B cell (primary cell): ENCODE results near the gene PARD3. TPM values are rescaled to one million over a fixed set of nuclear protein-coding genes. Genes with fewer than 3 reads are reported as not detected.

Source experiments
- ATAC-seq: fragments of 200-7000 bp; cut with Tn5 transposase; one replicate; pipeline ENCODE4 v1.10.0; 2021; ENCODE audit warnings: low read depth, mild to moderate bottlenecking, moderate number of reproducible peaks, moderate library complexity
- CTCF ChIA-PET: fragments of 350-600 bp; sonication (Branson Sonifier 250); formaldehyde crosslinking; loops from one replicate; lab custom pipeline; 2021; ENCODE audit warnings: antibody characterized with exemption, inconsistent platforms; lab: Charles Lee
- POLR2A ChIA-PET: fragments of 350-600 bp; sonication (Branson Sonifier 250); formaldehyde crosslinking; loops from one replicate; lab custom pipeline; 2021; ENCODE audit warnings: antibody characterized with exemption; lab: Charles Lee
- DNase-seq: peaks from one replicate; pipeline ENCODE4 v3.0.0; 2013
- H2AFZ ChIP-seq: 2 replicates; pipeline ENCODE4 v1.6.1; 2012; ENCODE audit warnings: mild to moderate bottlenecking, low read depth, low read length; ENCODE audit not compliant: insufficient read depth, poor library complexity, severe bottlenecking
- H3K27ac ChIP-seq, 2 donors: 1 replicate in 1 of 2; 2 replicates in 1 of 2; pipeline ENCODE4 v1.5.1; 2012 to 2013; ENCODE audit warnings: low read length in 2 of 2, mild to moderate bottlenecking in 2 of 2, moderate library complexity in 1 of 2
- H3K27me3 ChIP-seq, 4 experiments: fragments of 200-600 bp in 1 of 4; sonication (generic) in 1 of 4; replicated peaks in 1 of 4; 1 replicate in 2 of 4; 2 replicates in 2 of 4; pipeline versions ENCODE4 v1.6.1 to v1.7.0; 2013 to 2016; ENCODE audit warnings: low read length in 3 of 4, mild to moderate bottlenecking in 2 of 4, mixed read lengths in 1 of 4, moderate library complexity in 1 of 4; ENCODE audit not compliant: insufficient read depth in 4 of 4, control insufficient read depth in 3 of 4; ENCODE audit errors: control extremely low read depth in 1 of 4
- H3K36me3 ChIP-seq, 2 experiments: replicated peaks in 1 of 2; 1 replicate in 1 of 2; 2 replicates in 1 of 2; pipeline versions ENCODE4 v1.6.1 to v1.7.1; 2013; ENCODE audit warnings: low read length in 1 of 2; ENCODE audit not compliant: insufficient read depth in 2 of 2, control insufficient read depth in 1 of 2; ENCODE audit errors: control extremely low read depth in 1 of 2, extremely low read depth in 1 of 2
- H3K4me1 ChIP-seq, 2 donors: fragments of 200-600 bp in 1 of 2; sonication (generic) in 1 of 2; 1 replicate in 1 of 2; 2 replicates in 1 of 2; pipeline versions ENCODE4 v1.5.1 to v1.6.1; 2013 to 2017; ENCODE audit warnings: low read length in 2 of 2; ENCODE audit not compliant: control insufficient read depth in 2 of 2, insufficient read depth in 2 of 2
- H3K4me2 ChIP-seq: replicated peaks from 2 replicates; pipeline ENCODE3; 2012; ENCODE audit warnings: mild to moderate bottlenecking, low read depth, low read length; ENCODE audit not compliant: poor library complexity, severe bottlenecking
- H3K4me3 ChIP-seq, 5 experiments: fragments of 200-600 bp in 1 of 5; sonication (generic) in 1 of 5; 1 replicate in 3 of 5; 2 replicates in 2 of 5; pipeline versions ENCODE4 v1.5.1 to v1.7.0; 2011 to 2016; ENCODE audit warnings: low read length in 4 of 5, mild to moderate bottlenecking in 4 of 5, low read depth in 2 of 5, control low read depth in 1 of 5, moderate library complexity in 1 of 5; ENCODE audit not compliant: insufficient read depth in 1 of 5; ENCODE audit errors: control extremely low read depth in 1 of 5, extremely low read depth in 1 of 5
- H3K79me2 ChIP-seq: fragments of 200-600 bp; sonication (generic); one replicate; pipeline ENCODE4 v1.6.0; 2016; ENCODE audit warnings: low read length; ENCODE audit not compliant: control insufficient read depth, insufficient read depth
- H3K9ac ChIP-seq: fragments of 200-600 bp; sonication (generic); 2 replicates; pipeline ENCODE4 v1.6.1; 2017; ENCODE audit warnings: mild to moderate bottlenecking, low read length, moderate library complexity
- H3K9me3 ChIP-seq, 3 donors: one replicate each; pipeline versions ENCODE4 v1.6.1 to v1.7.1; 2013; ENCODE audit warnings: low read length in 2 of 3; ENCODE audit not compliant: control insufficient read depth in 2 of 3, insufficient read depth in 1 of 3; ENCODE audit errors: control extremely low read depth in 1 of 3
- H4K20me1 ChIP-seq: 2 replicates; pipeline ENCODE4 v1.6.0; 2012; ENCODE audit warnings: mild to moderate bottlenecking, low read length; ENCODE audit not compliant: insufficient read depth, control insufficient read depth, poor library complexity, severe bottlenecking
- H3K27ac Mint-ChIP-seq: one replicate; pipeline ENCODE4 v1.8.0; 2021; ENCODE audit warnings: mixed read lengths
- H3K27me3 Mint-ChIP-seq: one replicate; pipeline ENCODE4 v1.8.0; 2021; ENCODE audit warnings: mixed read lengths
- H3K4me1 Mint-ChIP-seq: one replicate; pipeline ENCODE4 v1.8.0; 2021; ENCODE audit warnings: mixed read lengths
- H3K4me3 Mint-ChIP-seq: one replicate; pipeline ENCODE4 v1.8.0; 2021; ENCODE audit warnings: mixed read lengths
- H3K9me3 Mint-ChIP-seq: one replicate; pipeline ENCODE4 v1.8.0; 2022; ENCODE audit warnings: mixed read lengths; ENCODE audit not compliant: insufficient read depth
- EZH2 ChIP-seq: IDR thresholded peaks from 2 replicates; pipeline ENCODE4 v1.6.1; 2012; ENCODE audit warnings: borderline replicate concordance, low read depth, mild to moderate bottlenecking, moderate library complexity, low read length; ENCODE audit not compliant: insufficient read depth, poor library complexity, severe bottlenecking
- WGBS: methylation state at CpG from one replicate; pipeline ENCODE4 v1.1.5; 2013; ENCODE audit warnings: missing lambda C conversion rate; ENCODE audit not compliant: insufficient coverage; 5-methylcytosine and 5-hydroxymethylcytosine counted together
- intact Hi-C: fragments of 100-400 bp; cut with micrococcal nuclease; formaldehyde crosslinking; loops from one replicate; pipeline ENCODE4 v1.10.0; 2022
- polyA plus RNA-seq: library from polyadenylated mRNA; depleted of rRNA; stranded (reverse); fragments of >200 nt; gene quantifications from 2 replicates; pipeline ENCODE4 v1.2.3, GENCODE V29; 2012
- total RNA-seq, 2 donors: library from RNA; stranded (reverse); fragments of 120-200 nt in 1 of 2; gene quantifications; 1 replicate in 1 of 2; 2 replicates in 1 of 2; pipeline versions ENCODE4 v1.2.3 to v1.2.4, GENCODE V29; 2013 to 2022
- TF ChIP-seq, protein P1 (sequence below): fragments of 200-600 bp; IDR thresholded peaks from one replicate; pipeline ENCODE4 v1.8.0; 2022; ENCODE audit warnings: antibody characterized with exemption, mild to moderate bottlenecking

The PARD3 gene
- total and polyA plus RNA-seq, 2 donors (not counting 1 experiment from before 2014, with no cell fraction given) = not detected

- intact Hi-C loops = no loop called here
- ATAC-seq (no peak), DNase-seq (no peak)
- no CpG with 5 or more reads among the region's 1 CpG for WGBS
- CTCF ChIA-PET = no interaction called here
- Histone ChIP-seq H3K36me3 (no peaks in the 10 kb centered on the region), H3K4me3 (no peak overlapping the region), H3K27me3 (no peaks in the 10 kb centered on the region), H3K9ac (no peak overlapping the region), H3K9me3 (no peaks in the 10 kb centered on the region), H2AFZ (no peak overlapping the region), H4K20me1 (no peaks in the 10 kb centered on the region), H3K4me1 (peaks cover 0 to 4% of the 10 kb centered on the region in 2 donors), H3K79me2 (no peaks in the 10 kb centered on the region), H3K4me2 (no peak overlapping the region), H3K27ac (no peak overlapping the region)
- Mint-ChIP-seq H3K27me3 (no peaks in the 10 kb centered on the region), H3K4me1 (peaks cover 7% of the 10 kb centered on the region), H3K27ac (no peak overlapping the region), H3K4me3 (no peak overlapping the region), H3K9me3 (no peaks in the 10 kb centered on the region)
- POLR2A ChIA-PET = no interaction called here
- no peak for TF ChIP-seq EZH2
- TF ChIP-seq, protein P1, sequence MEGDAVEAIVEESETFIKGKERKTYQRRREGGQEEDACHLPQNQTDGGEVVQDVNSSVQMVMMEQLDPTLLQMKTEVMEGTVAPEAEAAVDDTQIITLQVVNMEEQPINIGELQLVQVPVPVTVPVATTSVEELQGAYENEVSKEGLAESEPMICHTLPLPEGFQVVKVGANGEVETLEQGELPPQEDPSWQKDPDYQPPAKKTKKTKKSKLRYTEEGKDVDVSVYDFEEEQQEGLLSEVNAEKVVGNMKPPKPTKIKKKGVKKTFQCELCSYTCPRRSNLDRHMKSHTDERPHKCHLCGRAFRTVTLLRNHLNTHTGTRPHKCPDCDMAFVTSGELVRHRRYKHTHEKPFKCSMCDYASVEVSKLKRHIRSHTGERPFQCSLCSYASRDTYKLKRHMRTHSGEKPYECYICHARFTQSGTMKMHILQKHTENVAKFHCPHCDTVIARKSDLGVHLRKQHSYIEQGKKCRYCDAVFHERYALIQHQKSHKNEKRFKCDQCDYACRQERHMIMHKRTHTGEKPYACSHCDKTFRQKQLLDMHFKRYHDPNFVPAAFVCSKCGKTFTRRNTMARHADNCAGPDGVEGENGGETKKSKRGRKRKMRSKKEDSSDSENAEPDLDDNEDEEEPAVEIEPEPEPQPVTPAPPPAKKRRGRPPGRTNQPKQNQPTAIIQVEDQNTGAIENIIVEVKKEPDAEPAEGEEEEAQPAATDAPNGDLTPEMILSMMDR = no peak
These were observed 95.3 kb downstream of the PARD3 start for GRCh38 chr10:34719746-34720145.

GRCh38 chr10:34719328-34719727 lies 95.8 kb downstream of the PARD3 start:
- Histone ChIP-seq H3K36me3 (no peaks in the 10 kb centered on the region), H3K27me3 (no peaks in the 10 kb centered on the region), H2AFZ (no peak overlapping the region), H3K4me2 (no peak overlapping the region), H3K79me2 (no peaks in the 10 kb centered on the region), H3K27ac (no peak overlapping the region), H3K9me3 (no peaks in the 10 kb centered on the region), H4K20me1 (no peaks in the 10 kb centered on the region), H3K9ac (no peak overlapping the region), H3K4me3 (no peak overlapping the region), H3K4me1 (peaks cover 0 to 4% of the 10 kb centered on the region in 2 donors)
- ChIA-PET POLR2A (no interaction called here), CTCF (no interaction called here)
- intact Hi-C loops = no loop called here
- TF ChIP-seq, protein P1 = no peak
- TF ChIP-seq EZH2 = no peak
- Mint-ChIP-seq H3K9me3 (no peaks in the 10 kb centered on the region), H3K27me3 (no peaks in the 10 kb centered on the region), H3K4me3 (no peak overlapping the region), H3K27ac (no peak overlapping the region), H3K4me1 (peaks cover 7% of the 10 kb centered on the region)
- WGBS = 100% methylated on average over 2 of the region's 2 CpGs
- no peak for ATAC-seq
- DNase-seq = no peak
